Measurements from ENCODE around the gene PRDX5. TPM values are rescaled to one million over a fixed set of nuclear protein-coding genes. Genes with fewer than 3 reads are reported as not detected.

PRDX5 gene
- total and polyA plus RNA-seq, 9 of the 15 experiments (the other 6 are each of a cell fraction or from before 2014, with no cell fraction given) = 40.8 to 327 (median 204) TPM

GRCh38 chr11:64367931-64368672 is 50.2 kb downstream of the PRDX5 start:
- no peak overlapping the region for H3K27ac ChIP-seq (ENCODE audit: extremely low read depth, low read depth, low read length)
- FAIRE-seq (no peak), ATAC-seq (no peak), DNase-seq (ENCODE audit: extremely low read depth in 1 of 4, low spot score in 3 of 4) (no peak)
- H3K9me1 ChIP-seq (ENCODE audit: control insufficient read depth, insufficient read depth, low read length) = no peaks in the 10 kb centered on the region
- peaks cover 58% of the 10 kb centered on the region; the same call in 2 of the 3 replicates for H3K36me3 ChIP-seq (ENCODE audit: control insufficient read depth, insufficient read depth, low read length)
- intact Hi-C loops (cut with micrococcal nuclease) = no loop called here
- H2AFZ ChIP-seq (ENCODE audit: low read depth, low read length) = no peak overlapping the region
- H3K4me1 ChIP-seq (replicated peaks in 1 of 2; ENCODE audit: control insufficient read depth in 2 of 2, insufficient read depth in 2 of 2, low read length in 2 of 2) = peaks cover 0 to 22% of the 10 kb centered on the region in 2 experiments; a peak in 2 of 5 replicates
- POLR2A ChIA-PET = interaction anchor here (1.1 to 2.1 kb wide), 3 partner anchors 10 to 13 kb away, joined by 4 to 6 read pairs (median 5); no protein-coding TSS in a partner anchor
- H3K4me2 ChIP-seq (ENCODE audit: insufficient read depth, low read length) = no peak overlapping the region
- H3K9ac ChIP-seq (ENCODE audit: insufficient read depth in 1 of 2, low read depth in 2 of 2, low read length in 2 of 2) = no peak overlapping the region
- in situ Hi-C loops (cut with MboI) = no loop called here
- no peak overlapping the region for H3K4me3 ChIP-seq
- H3K27me3 ChIP-seq (ENCODE audit: control insufficient read depth in 2 of 2, insufficient read depth in 2 of 2, low read length in 2 of 2) = no peaks in the 10 kb centered on the region
- H4K20me1 ChIP-seq (replicated peaks; ENCODE audit: control insufficient read depth, insufficient read depth, low read length) = no peaks in the 10 kb centered on the region
- H3K9me3 ChIP-seq (replicated peaks; ENCODE audit: control insufficient read depth, insufficient read depth, low read depth, low read length) = no peaks in the 10 kb centered on the region; the same call in 1 of the 2 replicates
- no peaks in the 10 kb centered on the region for H3K79me2 ChIP-seq (ENCODE audit: control insufficient read depth, insufficient read depth, low read length)
- CTCF ChIA-PET (ENCODE audit: low intra/inter-chr PET ratio) = no interaction called here
- TF ChIP-seq RBFOX2 (IDR thresholded peaks at IDR 0.05; ENCODE audit: low read depth, low read length) = peak; percentile 39; the same call in 1 of the 2 replicates
- TF ChIP-seq ELF4 (CRISPR knock-in tag; IDR thresholded peaks at IDR 0.05) = no peak
- no TSS peak for BruUV-seq (replicated peaks)
- WGBS (ENCODE audit: insufficient coverage, low coverage, missing lambda C conversion rate) = 97% methylated on average over 24 of the region's 46 CpGs

GRCh38 chr11:64368673-64369074 is 50.8 kb downstream of the PRDX5 start:
- Histone ChIP-seq H4K20me1 (replicated peaks; ENCODE audit: control insufficient read depth, insufficient read depth, low read length) (no peaks in the 10 kb centered on the region), H3K4me1 (replicated peaks in 1 of 2; ENCODE audit: control insufficient read depth in 2 of 2, insufficient read depth in 2 of 2, low read length in 2 of 2) (peaks cover 0 to 26% of the 10 kb centered on the region in 2 experiments; a peak in 2 of 5 replicates), H3K9me3 (replicated peaks; ENCODE audit: control insufficient read depth, insufficient read depth, low read depth, low read length) (no peaks in the 10 kb centered on the region; the same call in 1 of the 2 replicates), H3K9me1 (ENCODE audit: control insufficient read depth, insufficient read depth, low read length) (no peaks in the 10 kb centered on the region), H3K9ac (ENCODE audit: insufficient read depth in 1 of 2, low read depth in 2 of 2, low read length in 2 of 2) (no peak overlapping the region), H3K27me3 (ENCODE audit: control insufficient read depth in 2 of 2, insufficient read depth in 2 of 2, low read length in 2 of 2) (no peaks in the 10 kb centered on the region), H3K27ac (ENCODE audit: extremely low read depth, low read depth, low read length) (no peak overlapping the region), H3K4me3 (no peak overlapping the region), H3K4me2 (ENCODE audit: insufficient read depth, low read length) (no peak overlapping the region), H2AFZ (ENCODE audit: low read depth, low read length) (no peak overlapping the region), H3K79me2 (ENCODE audit: control insufficient read depth, insufficient read depth, low read length) (no peaks in the 10 kb centered on the region), H3K36me3 (ENCODE audit: control insufficient read depth, insufficient read depth, low read length) (peaks cover 52% of the 10 kb centered on the region; the same call in 2 of the 3 replicates)
- no TSS peak for BruUV-seq (replicated peaks)
- POLR2A ChIA-PET = no interaction called here
- in situ Hi-C loops (cut with MboI) = no loop called here
- no peak for FAIRE-seq
- intact Hi-C loops (cut with micrococcal nuclease) = no loop called here
- TF ChIP-seq SNIP1 (IDR thresholded peaks at IDR 0.05; ENCODE audit: low read depth) (no peak), HNRNPL (IDR thresholded peaks at IDR 0.05; ENCODE audit: low read depth, low read length) (no peak), SAP30 (IDR thresholded peaks at IDR 0.05; ENCODE audit: borderline replicate concordance, insufficient read depth, low read depth, low read length, poor library complexity, severe bottlenecking) (no peak), MAFF (IDR thresholded peaks at IDR 0.05; ENCODE audit: low read length) (no peak), PHTF2 (CRISPR knock-in tag; IDR thresholded peaks at IDR 0.05) (no peak)
- no peak for ATAC-seq
- CTCF ChIA-PET (ENCODE audit: low intra/inter-chr PET ratio) = no interaction called here
- no peak for DNase-seq (ENCODE audit: extremely low read depth in 1 of 4, low spot score in 3 of 4)
- 98% methylated on average over 9 of the region's 28 CpGs for WGBS (ENCODE audit: insufficient coverage, low coverage, missing lambda C conversion rate)
